ENCODE results near the gene OBSL1.

Gene OBSL1

DNA sequence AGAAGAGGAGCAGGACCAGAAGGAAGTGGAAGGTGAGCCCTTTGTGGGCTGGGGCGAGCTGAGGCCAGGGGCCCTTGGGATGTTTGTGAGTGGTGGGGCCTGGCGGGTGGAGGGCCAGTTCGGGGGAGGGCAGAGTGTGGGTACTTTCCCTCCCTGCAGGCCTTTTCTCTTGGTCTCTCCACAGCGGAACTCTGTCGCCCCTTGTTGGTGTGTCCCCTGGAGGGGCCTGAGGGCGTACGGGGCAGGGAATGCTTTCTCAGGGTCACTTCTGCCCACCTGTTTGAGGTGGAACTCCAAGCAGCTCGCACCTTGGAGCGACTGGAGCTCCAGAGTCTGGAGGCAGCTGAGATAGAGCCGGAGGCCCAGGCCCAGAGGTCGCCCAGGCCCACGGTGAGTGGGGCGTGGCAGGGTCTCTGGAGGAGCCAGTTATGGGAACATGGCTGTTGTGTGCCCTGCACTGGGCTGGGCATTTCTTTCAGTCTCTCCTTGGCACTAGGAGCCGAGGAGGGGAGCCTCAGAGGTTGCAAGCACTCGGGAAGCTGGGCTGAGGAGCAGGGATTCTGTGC is 37.1 kb upstream of the OBSL1 start:
- Histone ChIP-seq H3K9me3 (ENCODE audit: severe bottlenecking) (no peaks in the 10 kb centered on the region), H3K36me3 (ENCODE audit: low read depth) (peaks cover 14% of the 10 kb centered on the region), H3K27me3 (ENCODE audit: insufficient read depth, poor library complexity, severe bottlenecking) (no peaks in the 10 kb centered on the region), H3K4me1 (ENCODE audit: insufficient read depth, poor library complexity, severe bottlenecking) (no peaks in the 10 kb centered on the region), H3K27ac (ENCODE audit: poor library complexity, severe bottlenecking) (no peak overlapping the region), H3K4me3 (ENCODE audit: severe bottlenecking) (no peak overlapping the region)
- TF ChIP-seq, protein P1, sequence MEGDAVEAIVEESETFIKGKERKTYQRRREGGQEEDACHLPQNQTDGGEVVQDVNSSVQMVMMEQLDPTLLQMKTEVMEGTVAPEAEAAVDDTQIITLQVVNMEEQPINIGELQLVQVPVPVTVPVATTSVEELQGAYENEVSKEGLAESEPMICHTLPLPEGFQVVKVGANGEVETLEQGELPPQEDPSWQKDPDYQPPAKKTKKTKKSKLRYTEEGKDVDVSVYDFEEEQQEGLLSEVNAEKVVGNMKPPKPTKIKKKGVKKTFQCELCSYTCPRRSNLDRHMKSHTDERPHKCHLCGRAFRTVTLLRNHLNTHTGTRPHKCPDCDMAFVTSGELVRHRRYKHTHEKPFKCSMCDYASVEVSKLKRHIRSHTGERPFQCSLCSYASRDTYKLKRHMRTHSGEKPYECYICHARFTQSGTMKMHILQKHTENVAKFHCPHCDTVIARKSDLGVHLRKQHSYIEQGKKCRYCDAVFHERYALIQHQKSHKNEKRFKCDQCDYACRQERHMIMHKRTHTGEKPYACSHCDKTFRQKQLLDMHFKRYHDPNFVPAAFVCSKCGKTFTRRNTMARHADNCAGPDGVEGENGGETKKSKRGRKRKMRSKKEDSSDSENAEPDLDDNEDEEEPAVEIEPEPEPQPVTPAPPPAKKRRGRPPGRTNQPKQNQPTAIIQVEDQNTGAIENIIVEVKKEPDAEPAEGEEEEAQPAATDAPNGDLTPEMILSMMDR (IDR thresholded peaks at IDR 0.05; ENCODE audit: poor library complexity, severe bottlenecking) = no peak
- DNase-seq (ENCODE audit: low spot score) (no peak), ATAC-seq (ENCODE audit: low read depth) (no peak)

DNA sequence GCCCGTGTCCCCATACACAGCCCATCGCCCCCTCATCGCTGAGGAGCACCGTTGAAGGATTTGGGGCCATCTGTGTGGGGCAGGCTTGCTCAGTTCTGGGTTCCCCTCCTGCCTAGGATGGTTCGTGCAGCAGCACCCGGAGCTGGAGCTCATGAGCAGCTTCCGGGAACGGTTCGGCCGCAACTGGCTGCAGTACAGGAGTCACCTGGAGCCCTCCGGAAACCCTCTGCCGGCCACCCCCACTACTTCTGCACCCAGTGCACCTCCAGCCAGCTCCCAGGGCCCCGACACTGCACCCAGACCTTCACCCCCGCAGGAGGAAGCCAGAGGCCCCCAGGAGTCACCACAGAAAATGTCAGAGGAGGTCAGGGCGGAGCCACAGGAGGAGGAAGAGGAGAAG is 36.6 kb upstream of the OBSL1 start:
- H3K27me3 ChIP-seq (ENCODE audit: insufficient read depth, poor library complexity, severe bottlenecking) = no peaks in the 10 kb centered on the region
- ATAC-seq (ENCODE audit: low read depth) (no peak), DNase-seq (ENCODE audit: low spot score) (no peak)
- H3K4me1 ChIP-seq (ENCODE audit: insufficient read depth, poor library complexity, severe bottlenecking) = no peaks in the 10 kb centered on the region
- peaks cover 14% of the 10 kb centered on the region for H3K36me3 ChIP-seq (ENCODE audit: low read depth)
- no peaks in the 10 kb centered on the region for H3K9me3 ChIP-seq (ENCODE audit: severe bottlenecking)
- H3K4me3 ChIP-seq (ENCODE audit: severe bottlenecking) = no peak overlapping the region
- no peak overlapping the region for H3K27ac ChIP-seq (ENCODE audit: poor library complexity, severe bottlenecking)
- TF ChIP-seq, protein P1 (IDR thresholded peaks at IDR 0.05; ENCODE audit: poor library complexity, severe bottlenecking) = no peak

DNA sequence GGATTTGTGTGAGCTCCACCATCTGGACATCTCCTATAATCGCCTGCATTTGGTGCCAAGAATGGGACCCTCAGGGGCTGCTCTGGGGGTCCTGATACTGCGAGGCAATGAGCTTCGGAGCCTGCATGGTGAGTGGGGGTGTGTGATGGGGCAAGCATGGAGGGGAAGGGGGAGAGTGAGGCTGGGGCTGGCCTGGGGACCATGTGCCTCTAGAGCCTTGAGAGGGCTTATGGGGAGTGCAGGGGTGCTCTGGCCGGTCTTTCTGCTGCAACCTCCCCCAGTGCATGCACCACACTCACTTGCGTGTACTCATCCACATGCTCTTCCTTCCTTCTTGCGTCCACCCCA is 34.2 kb upstream of the OBSL1 start:
- TF ChIP-seq, protein P1 (IDR thresholded peaks at IDR 0.05; ENCODE audit: poor library complexity, severe bottlenecking) = no peak
- Histone ChIP-seq H3K27ac (ENCODE audit: poor library complexity, severe bottlenecking) (no peak overlapping the region), H3K4me1 (ENCODE audit: insufficient read depth, poor library complexity, severe bottlenecking) (no peaks in the 10 kb centered on the region), H3K4me3 (ENCODE audit: severe bottlenecking) (no peak overlapping the region), H3K27me3 (ENCODE audit: insufficient read depth, poor library complexity, severe bottlenecking) (no peaks in the 10 kb centered on the region), H3K36me3 (ENCODE audit: low read depth) (peaks cover 9% of the 10 kb centered on the region), H3K9me3 (ENCODE audit: severe bottlenecking) (no peaks in the 10 kb centered on the region)
- ATAC-seq (ENCODE audit: low read depth) = no peak
- no peak for DNase-seq (ENCODE audit: low spot score)

DNA sequence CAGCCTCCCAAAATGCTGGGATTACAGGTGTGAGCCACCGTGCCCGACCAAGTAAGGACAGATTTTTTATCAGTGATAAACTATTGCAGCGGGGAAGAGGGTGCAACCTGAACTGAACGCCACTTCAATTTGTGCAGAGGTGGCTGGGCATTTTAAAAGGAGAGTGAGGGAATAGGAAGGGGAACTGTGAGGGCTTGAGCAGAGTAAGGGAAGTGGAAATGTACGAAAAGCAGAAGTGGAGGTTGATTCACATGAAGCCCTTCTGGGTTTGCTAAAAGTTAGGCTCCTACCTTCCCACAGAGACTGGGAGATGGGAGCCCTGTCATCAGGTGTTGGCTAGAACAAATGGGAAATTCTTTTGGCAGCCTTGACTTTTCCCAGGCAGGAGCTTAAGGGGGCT is 32.4 kb upstream of the OBSL1 start:
- no peak overlapping the region for H3K4me3 ChIP-seq (ENCODE audit: severe bottlenecking)
- ATAC-seq (ENCODE audit: low read depth) (no peak), DNase-seq (ENCODE audit: low spot score) (no peak)
- H3K36me3 ChIP-seq (ENCODE audit: low read depth) = peaks cover 9% of the 10 kb centered on the region
- no peaks in the 10 kb centered on the region for H3K27me3 ChIP-seq (ENCODE audit: insufficient read depth, poor library complexity, severe bottlenecking)
- no peak overlapping the region for H3K27ac ChIP-seq (ENCODE audit: poor library complexity, severe bottlenecking)
- H3K4me1 ChIP-seq (ENCODE audit: insufficient read depth, poor library complexity, severe bottlenecking) = no peaks in the 10 kb centered on the region
- TF ChIP-seq, protein P1 (IDR thresholded peaks at IDR 0.05; ENCODE audit: poor library complexity, severe bottlenecking) = no peak
- no peaks in the 10 kb centered on the region for H3K9me3 ChIP-seq (ENCODE audit: severe bottlenecking)

DNA sequence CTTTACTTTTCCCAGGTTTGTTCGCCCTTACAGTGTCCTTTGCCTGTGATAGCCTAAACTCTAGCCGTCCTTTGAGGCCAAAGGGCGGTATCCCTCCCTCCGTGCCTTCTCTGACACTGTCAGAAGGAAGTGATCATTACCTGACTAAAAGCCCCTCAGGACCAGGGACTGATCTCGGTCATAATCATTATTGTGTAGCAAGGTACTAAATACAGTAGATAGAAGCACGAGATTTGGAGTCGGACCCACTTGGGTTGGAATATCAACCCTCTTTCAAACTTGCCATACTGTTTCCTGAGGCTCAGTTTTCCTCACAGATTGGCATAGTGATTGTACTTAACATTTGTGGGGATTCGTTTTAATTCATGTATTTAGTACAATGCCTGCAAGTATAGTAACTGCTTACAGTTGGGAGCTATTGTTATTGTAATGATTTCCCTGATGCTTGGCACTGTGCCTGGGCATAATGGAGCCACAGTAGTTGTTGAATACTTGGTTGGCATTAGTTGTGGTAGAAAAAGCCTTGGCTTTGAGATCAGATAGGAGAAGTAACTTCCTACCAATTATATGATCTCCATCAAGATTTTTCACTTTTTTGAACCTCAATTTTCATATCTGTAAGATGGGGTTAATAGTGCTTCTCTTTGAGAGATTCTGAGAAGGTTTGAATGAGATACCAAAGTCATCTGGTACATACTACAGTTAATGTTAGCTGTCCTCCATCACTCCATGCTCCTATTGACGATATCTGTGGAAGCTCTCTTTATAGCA is 27.2 kb upstream of the OBSL1 start:
- Histone ChIP-seq H3K4me3 (ENCODE audit: severe bottlenecking) (peak overlapping the region; percentile 63), H3K9me3 (ENCODE audit: severe bottlenecking) (no peaks in the 10 kb centered on the region), H3K36me3 (ENCODE audit: low read depth) (no peaks in the 10 kb centered on the region; the same call in 1 of the 2 replicates), H3K4me1 (ENCODE audit: insufficient read depth, poor library complexity, severe bottlenecking) (no peaks in the 10 kb centered on the region), H3K27ac (ENCODE audit: poor library complexity, severe bottlenecking) (peak overlapping the region; percentile 75), H3K27me3 (ENCODE audit: insufficient read depth, poor library complexity, severe bottlenecking) (no peaks in the 10 kb centered on the region)
- no peak for DNase-seq (ENCODE audit: low spot score)
- ATAC-seq (ENCODE audit: low read depth) = no peak
- TF ChIP-seq, protein P1 (IDR thresholded peaks at IDR 0.05; ENCODE audit: poor library complexity, severe bottlenecking) = no peak
